SJSA1 (cell line): ENCODE results near the gene SUN2. TPM values are rescaled to one million over a fixed set of nuclear protein-coding genes. Genes with fewer than 3 reads are reported as not detected.

Experiments
- DNase-seq, 2 experiments: peaks; one replicate each; pipeline ENCODE4 v3.0.0-alpha.2; 2015 to 2020; ENCODE audit warnings: low spot score in 2 of 2, low read depth in 1 of 2
- H3K27ac ChIP-seq: fragments of 250-450 bp; sonication (Bioruptor Pico); 2 replicates; pipeline ENCODE4 v1.5.1; 2020; ENCODE audit warnings: mild to moderate bottlenecking, moderate library complexity
- H3K27me3 ChIP-seq: fragments of 250-450 bp; sonication (Bioruptor Pico); replicated peaks from 2 replicates; pipeline ENCODE4 v1.5.1; 2020; ENCODE audit warnings: mild to moderate bottlenecking, moderate library complexity
- H3K36me3 ChIP-seq: fragments of 250-450 bp; sonication (Bioruptor Pico); 2 replicates; pipeline ENCODE4 v1.5.1; 2020; ENCODE audit warnings: mild to moderate bottlenecking
- H3K4me1 ChIP-seq: fragments of 250-450 bp; sonication (Bioruptor Pico); replicated peaks from 2 replicates; pipeline ENCODE4 v1.6.1; 2021; ENCODE audit warnings: mild to moderate bottlenecking
- H3K4me3 ChIP-seq: fragments of 250-450 bp; sonication (Bioruptor Pico); 2 replicates; pipeline ENCODE4 v1.5.1; 2020; ENCODE audit warnings: mild to moderate bottlenecking
- H3K9me3 ChIP-seq: fragments of 250-450 bp; sonication (Bioruptor Pico); replicated peaks from 2 replicates; pipeline ENCODE4 v1.5.1; 2020; ENCODE audit warnings: mild to moderate bottlenecking
- total RNA-seq: library from RNA; depleted of rRNA; stranded (reverse); fragments of >200 nt; shearing (Covaris generic); gene quantifications from 2 replicates; pipeline ENCODE4 v1.2.3, GENCODE V29; 2014

Gene SUN2
- total RNA-seq, 1 experiment from 2014 or later: 238 TPM

DNA sequence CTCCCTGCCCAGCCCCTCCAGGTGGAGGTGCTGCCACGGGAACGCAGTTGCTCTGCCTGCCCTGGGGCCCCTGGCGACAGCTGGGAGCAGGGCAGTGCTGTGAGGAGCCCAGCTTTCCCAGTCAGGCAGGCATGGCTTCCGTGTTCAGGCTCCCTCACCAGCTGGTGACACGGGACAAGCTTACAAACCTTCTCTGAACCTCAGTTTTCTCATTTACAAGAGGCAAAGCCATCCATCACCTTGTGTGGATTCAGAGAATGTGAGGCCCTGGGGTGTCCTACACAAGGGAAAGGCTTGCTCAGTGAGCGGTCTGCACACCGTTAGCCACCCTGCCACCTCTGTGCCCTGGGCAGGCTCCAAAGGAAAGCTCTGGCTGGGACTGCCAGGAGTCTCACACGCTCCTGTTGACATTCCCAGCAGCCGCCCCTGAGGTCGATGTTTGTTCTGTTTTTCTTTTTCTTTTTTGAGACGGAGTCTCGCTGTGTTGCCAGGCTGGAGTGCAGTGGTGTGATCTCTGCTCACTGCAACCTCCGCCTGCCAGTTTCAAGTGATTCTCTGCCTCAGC, 23.5 kb downstream of the SUN2 start:
- DNase-seq: peak in 1 of 2 experiments; percentile 37

DNA sequence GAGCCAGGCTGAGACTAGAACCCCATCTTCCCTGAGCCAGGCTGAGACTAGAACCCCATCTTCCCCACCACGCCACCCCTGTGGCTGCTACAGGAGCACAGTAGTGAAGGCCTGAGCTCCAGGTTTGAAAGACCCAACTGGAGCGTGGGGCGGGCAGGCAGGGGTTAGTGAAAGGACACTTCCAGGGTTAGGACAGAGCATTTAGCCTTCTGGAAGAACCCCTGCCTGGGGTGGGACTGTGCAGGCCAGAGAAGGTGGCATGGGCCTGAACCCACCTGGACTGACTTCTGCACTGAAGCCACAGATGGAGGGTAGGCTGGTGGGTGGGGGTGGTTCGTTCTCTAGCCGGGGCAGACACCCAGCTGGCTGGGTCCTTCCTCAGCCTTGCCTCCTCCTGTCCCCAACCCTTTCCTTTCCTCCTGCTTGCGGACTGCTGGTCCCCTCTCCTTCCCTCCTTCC, 24.1 kb downstream of the SUN2 start:
- DNase-seq: peak in 1 of 2 experiments; percentile 41
- no peaks in the 10 kb centered on the region for H3K9me3 ChIP-seq
- no peaks in the 10 kb centered on the region for H3K27me3 ChIP-seq
- H3K36me3 ChIP-seq: peaks cover 100% of the 10 kb centered on the region
- H3K27ac ChIP-seq: no peak overlapping the region
- H3K4me3 ChIP-seq: no peak overlapping the region
- H3K4me1 ChIP-seq: no peaks in the 10 kb centered on the region

More for the DNA sequence above, 23.5 kb downstream of the SUN2 start:
- H3K4me1 ChIP-seq: no peaks in the 10 kb centered on the region
- H3K27ac ChIP-seq: no peak overlapping the region
- no peaks in the 10 kb centered on the region for H3K9me3 ChIP-seq
- H3K27me3 ChIP-seq: no peaks in the 10 kb centered on the region
- H3K4me3 ChIP-seq: no peak overlapping the region
- peaks cover 100% of the 10 kb centered on the region for H3K36me3 ChIP-seq

DNA sequence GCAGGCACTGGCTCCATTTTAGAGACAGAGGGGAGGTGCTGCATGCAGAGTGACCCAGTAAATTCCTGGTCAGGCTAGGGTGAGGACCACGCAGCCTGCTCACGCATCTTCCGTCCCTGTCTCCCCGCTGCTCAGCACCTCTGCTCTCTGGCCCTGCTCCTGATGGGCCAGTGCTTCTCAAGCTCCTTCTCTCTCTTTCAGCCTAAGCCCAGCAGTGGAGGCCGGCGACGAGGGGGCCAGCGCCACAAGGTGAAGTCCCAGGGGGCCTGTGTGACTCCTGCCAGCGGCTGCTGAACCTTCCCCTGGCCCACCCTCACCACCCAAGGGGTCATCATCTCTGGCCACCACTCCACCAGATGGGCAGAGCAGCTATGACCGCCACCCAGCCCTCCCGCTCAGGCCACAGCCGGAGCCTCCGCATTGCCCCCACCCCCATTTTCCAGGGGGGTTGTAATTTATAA, 25.4 kb downstream of the SUN2 start:
- H3K27me3 ChIP-seq: no peaks in the 10 kb centered on the region
- H3K27ac ChIP-seq: no peak overlapping the region
- H3K36me3 ChIP-seq: peaks cover 100% of the 10 kb centered on the region
- no peaks in the 10 kb centered on the region for H3K9me3 ChIP-seq
- no peak overlapping the region for H3K4me3 ChIP-seq
- peak in 1 of 2 experiments; percentile 37 for DNase-seq
- H3K4me1 ChIP-seq: no peaks in the 10 kb centered on the region

DNA sequence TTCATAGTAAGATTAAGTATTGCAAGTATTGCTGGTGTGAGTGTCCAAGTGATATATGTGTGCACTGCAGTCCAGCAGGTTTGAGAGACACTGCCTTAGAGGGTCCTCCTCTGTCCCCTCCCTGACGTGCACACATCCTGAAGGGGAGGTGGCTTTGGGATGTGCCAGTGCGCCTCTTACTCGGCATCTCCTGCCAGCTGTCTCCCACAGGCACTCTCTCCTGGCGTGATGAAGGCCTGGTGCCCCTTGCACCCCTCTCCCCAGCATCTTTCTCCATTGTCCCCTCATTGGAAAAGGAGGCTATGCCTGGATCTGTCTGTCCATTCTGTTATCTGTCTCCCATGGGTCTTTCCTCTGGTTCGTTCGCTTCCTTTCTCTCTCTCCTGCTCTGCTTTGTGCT, 25.9 kb downstream of the SUN2 start:
- Histone ChIP-seq H3K36me3 (peaks cover 100% of the 10 kb centered on the region), H3K27me3 (no peaks in the 10 kb centered on the region)

DNA sequence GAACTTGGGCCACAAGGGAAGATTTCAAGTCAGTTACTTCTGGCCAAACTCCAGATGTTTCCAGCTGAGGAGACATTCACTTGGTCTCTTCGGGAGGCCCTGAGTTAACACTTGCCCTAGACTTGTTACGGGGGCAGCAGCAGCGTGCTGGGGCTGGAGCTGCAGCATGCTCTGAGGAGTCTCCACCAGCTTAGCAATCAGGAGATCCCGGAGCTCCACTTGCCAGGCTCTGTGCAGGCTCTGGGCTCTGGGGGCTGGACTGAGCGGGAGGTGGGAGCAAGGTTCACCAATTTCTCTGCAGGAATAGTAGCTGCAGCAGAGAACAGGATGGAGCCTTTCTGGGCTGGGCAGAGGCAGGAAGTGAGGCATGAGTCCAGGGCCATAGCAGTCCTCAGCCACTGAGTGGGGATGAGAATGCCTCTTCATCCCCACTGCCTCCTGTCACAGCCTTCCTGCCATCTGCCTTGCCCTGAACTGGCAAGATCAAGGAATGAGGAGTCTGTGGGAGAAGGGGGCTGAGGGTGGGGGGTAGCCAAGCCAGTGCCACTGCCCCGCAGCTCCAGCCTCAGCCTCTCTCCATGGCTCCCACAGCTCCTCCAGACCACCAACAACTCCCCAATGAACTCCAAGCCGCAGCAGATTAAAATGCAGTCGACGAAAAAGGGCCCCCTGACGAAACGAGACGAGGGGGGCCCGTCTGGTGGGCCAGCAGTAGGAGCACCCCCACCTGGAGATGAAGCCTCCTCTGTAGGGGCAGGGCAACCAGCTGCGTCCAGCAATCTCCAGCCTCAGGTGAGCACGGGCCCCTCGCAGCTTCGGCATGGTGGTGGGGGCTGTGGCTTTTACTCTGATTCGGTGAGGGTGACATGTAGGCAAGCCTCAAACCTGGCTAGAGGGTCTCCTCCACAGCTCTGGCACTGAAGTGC, 26.7 kb downstream of the SUN2 start:
- H3K4me3 ChIP-seq: no peak overlapping the region
- DNase-seq: no peak
- no peak overlapping the region for H3K27ac ChIP-seq
- peaks cover 100% of the 10 kb centered on the region for H3K36me3 ChIP-seq
- H3K9me3 ChIP-seq: no peaks in the 10 kb centered on the region
- H3K27me3 ChIP-seq: no peaks in the 10 kb centered on the region
- no peaks in the 10 kb centered on the region for H3K4me1 ChIP-seq

More for the DNA sequence above, 25.9 kb downstream of the SUN2 start:
- Histone ChIP-seq H3K27ac (no peak overlapping the region), H3K4me3 (no peak overlapping the region), H3K9me3 (no peaks in the 10 kb centered on the region), H3K4me1 (no peaks in the 10 kb centered on the region)
- no peak for DNase-seq

DNA sequence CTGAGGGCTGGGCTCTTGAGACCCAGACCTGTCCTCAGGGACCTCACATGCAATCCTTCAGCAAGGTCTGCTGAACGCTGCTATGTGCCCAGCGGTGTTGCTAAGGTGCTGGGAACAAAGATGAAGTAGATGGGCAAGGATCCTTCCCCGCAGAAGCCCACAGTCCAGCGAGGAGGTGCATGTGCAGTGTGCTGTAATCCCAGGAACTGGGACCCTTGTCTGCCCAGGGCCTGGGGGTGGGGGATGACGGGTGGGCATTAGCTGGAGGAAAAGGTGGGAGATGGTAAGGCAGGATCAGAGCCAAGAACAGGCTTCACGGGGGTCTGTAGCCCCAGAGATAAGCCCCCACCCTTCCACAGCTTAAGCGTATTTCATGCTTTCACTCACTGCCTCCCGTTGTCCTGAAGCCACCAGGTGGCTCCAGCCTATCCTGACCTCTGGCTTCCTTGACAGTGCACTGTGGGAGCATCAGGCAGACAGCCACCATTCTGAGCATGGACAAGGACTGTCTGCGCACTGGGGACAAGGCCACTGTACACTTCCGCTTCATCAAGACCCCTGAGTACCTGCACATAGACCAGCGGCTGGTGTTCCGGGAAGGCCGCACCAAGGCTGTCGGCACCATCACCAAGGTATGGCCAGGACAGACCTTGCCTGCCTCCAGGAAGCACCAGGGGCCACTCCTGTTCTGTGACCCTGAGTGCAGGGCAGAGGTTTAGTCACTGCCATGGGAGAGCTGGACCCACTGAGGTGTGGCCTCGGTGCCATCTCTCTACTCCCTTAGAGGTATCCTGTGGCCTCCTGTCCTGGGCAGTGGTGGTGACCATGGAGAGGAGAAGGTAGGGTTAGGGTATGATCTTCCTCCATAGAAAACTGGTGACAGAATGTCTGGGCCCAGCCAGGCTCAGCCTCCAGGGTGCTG, 28.0 kb downstream of the SUN2 start:
- H3K27me3 ChIP-seq: no peaks in the 10 kb centered on the region
- no peak for DNase-seq
- H3K36me3 ChIP-seq: peaks cover 100% of the 10 kb centered on the region
- H3K9me3 ChIP-seq: no peaks in the 10 kb centered on the region
- H3K27ac ChIP-seq: no peak overlapping the region
- H3K4me1 ChIP-seq: no peaks in the 10 kb centered on the region
- no peak overlapping the region for H3K4me3 ChIP-seq

DNA sequence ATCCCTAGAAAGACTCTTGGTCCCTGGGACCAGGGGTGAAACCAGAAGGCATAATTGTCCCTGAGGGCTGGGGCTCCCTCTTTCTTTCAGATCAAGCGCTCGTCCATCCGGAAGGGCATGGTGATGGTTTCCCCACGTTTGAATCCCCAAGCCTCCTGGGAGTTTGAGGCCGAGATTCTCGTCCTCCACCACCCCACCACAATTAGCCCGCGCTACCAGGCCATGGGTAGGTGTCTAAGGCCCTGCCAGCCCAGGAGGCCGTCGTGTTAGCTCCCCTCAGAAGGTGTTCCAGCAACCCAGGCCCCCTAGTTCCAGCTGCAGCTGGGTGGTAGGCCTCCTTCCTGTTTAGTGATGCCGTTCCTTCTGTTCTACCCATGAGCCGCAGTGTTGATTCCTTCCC, 28.7 kb downstream of the SUN2 start:
- no peak overlapping the region for H3K27ac ChIP-seq
- no peaks in the 10 kb centered on the region for H3K9me3 ChIP-seq
- peaks cover 99% of the 10 kb centered on the region for H3K36me3 ChIP-seq
- H3K4me1 ChIP-seq: no peaks in the 10 kb centered on the region
- no peak overlapping the region for H3K4me3 ChIP-seq
- no peaks in the 10 kb centered on the region for H3K27me3 ChIP-seq
- DNase-seq: no peak

DNA sequence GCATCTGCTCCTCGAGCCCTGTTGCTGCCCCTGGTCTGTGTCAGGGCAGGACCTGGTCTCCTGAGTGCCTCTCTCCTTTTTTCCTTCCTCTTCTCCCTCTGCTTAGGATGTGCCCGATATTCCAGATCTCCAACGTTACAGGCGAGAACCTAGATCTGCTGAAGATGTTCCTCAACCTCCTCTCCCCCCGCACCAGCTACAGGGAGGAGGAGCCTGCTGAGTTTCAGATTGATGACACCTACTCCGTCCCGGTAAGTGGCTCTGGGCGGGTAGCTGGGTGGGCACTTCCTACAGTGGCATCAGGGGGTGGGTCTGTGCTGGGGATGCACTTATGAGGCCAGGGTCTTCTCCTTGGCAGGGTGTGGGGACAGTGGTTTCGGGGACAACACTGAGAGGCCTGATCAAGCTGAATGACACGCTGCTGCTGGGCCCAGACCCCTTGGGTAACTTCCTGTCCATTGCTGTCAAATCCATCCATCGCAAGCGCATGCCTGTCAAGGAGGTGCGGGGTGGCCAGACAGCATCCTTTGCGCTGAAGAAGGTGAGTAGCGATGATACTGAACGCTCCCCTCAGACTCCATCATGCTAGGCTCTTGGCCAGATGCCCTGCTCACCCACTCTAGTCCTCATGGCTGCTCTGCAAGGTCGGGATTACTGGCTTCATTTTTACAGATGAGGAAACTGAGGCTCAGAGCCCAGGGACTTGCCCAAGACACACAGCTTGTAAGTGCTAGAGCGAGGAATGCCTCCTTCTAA, 29.7 kb downstream of the SUN2 start:
- DNase-seq: no peak
- Histone ChIP-seq H3K27me3 (no peaks in the 10 kb centered on the region), H3K9me3 (no peaks in the 10 kb centered on the region), H3K4me1 (no peaks in the 10 kb centered on the region), H3K4me3 (no peak overlapping the region), H3K27ac (no peak overlapping the region), H3K36me3 (peaks cover 98% of the 10 kb centered on the region)

DNA sequence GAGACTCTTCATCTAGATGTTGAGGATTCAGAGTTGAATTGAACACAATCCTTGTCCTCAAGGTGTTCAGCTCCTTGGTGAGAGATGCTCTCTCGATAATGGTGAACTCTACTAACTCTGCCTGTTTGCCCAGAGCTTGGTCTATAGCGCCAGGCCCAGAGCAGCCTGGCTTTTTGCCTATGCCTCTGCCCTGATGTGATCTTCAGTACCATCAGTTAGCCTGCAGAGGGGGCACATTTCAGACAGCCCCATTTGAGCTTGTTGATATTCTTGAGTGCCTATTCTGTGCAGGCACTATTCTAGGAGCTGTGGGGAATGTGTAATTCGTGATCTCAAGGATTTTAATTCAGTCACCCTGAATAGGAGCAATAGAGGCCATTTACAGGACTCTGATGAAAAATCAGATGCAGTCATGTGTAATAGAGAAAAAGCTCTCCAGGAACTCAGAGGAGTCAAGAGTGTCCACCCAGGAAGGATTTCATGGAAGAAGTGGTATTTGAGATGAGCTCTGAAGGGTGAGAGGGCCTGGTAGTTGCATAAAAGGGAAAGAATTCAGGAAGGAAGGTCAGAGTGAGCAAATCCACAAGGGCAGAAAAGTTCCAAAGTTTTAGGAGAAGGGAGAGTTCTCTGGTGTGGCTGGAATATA, 30.7 kb downstream of the SUN2 start:
- Histone ChIP-seq H3K9me3 (no peaks in the 10 kb centered on the region), H3K27me3 (no peaks in the 10 kb centered on the region), H3K36me3 (peaks cover 94% of the 10 kb centered on the region), H3K4me1 (no peaks in the 10 kb centered on the region), H3K4me3 (no peak overlapping the region), H3K27ac (no peak overlapping the region)
- no peak for DNase-seq

DNA sequence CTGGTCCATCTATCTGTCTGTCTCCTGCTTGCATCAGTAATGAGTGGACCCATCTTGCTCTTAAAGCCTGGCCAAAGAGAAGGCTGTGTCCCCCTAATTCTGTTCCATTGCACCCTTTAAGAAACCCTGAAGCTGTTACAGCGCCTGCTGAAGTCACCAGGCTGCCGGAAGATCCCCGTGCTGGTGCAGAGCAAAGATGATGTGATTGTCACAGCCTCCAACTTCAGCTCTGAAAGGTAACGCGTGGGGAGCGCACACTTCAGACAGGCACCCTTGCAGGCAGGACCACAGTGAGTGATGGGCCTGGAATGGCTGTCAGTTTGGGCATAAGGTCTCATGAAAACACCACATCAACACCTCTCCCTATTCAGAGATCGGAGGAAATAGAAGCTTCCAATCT, 31.6 kb downstream of the SUN2 start:
- Histone ChIP-seq H3K27ac (no peak overlapping the region), H3K36me3 (peaks cover 86% of the 10 kb centered on the region), H3K27me3 (no peaks in the 10 kb centered on the region), H3K4me1 (peaks cover under 1% of the 10 kb centered on the region; the same call in 1 of the 2 replicates), H3K9me3 (no peaks in the 10 kb centered on the region), H3K4me3 (no peak overlapping the region)
- no peak for DNase-seq

DNA sequence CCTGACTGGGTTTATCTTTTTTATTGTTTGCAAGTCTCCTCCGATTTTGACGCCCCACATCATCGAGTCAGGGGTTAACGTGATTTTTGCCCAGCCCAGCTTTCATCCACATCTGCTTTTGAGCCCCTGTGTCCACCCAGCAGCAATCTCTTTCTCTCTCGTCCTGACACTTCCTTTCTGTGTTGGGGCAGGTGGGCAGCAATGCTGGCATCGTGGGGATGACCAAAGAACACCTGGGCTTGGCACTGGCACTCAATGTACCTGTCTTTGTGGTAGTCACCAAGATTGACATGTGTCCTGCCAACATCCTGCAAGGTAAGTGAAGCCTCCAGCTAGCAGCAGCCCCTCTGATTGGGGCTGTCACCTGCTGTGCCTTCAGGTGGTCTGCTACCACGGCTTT, 34.2 kb downstream of the SUN2 start:
- H3K4me3 ChIP-seq: no peak overlapping the region
- peaks cover 82% of the 10 kb centered on the region for H3K36me3 ChIP-seq
- H3K27me3 ChIP-seq: no peaks in the 10 kb centered on the region
- H3K9me3 ChIP-seq: no peaks in the 10 kb centered on the region
- peaks cover 14% of the 10 kb centered on the region for H3K4me1 ChIP-seq
- H3K27ac ChIP-seq: no peak overlapping the region
- no peak for DNase-seq

DNA sequence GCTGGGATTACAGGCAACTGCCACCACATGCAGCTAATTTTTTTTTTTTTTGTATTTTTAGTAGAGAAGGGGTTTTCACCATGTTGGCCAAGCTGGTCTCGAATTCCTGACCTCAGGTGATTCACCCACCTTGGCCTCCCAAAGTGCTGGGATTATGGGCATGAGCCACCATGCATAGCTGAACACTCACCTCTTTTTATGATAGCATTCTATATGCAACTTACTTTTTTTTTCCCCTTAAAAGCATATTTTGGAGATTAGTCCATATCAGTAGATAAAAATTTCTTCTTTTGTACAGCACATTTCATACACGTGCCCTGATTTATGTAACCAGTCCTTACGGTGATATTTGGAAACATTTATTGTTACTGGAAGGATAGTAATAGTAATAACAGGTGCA, 35.4 kb downstream of the SUN2 start:
- Histone ChIP-seq H3K36me3 (peaks cover 79% of the 10 kb centered on the region), H3K4me1 (peaks cover 14% of the 10 kb centered on the region), H3K9me3 (no peaks in the 10 kb centered on the region), H3K27me3 (no peaks in the 10 kb centered on the region), H3K27ac (no peak overlapping the region), H3K4me3 (no peak overlapping the region)
- DNase-seq: no peak
